ENCODE results near the gene ULK4. TPM values are rescaled to one million over a fixed set of nuclear protein-coding genes. Genes with fewer than 3 reads are reported as not detected.
"Not testable (repeated sequence)": the region's sequence is repeated elsewhere in the genome, so short reads cannot be mapped to it uniquely, and the experiment has no call there.

ULK4 gene
- total RNA-seq, 2 donors from 2014 or later = 30.5 to 31.5 TPM

- Mint-ChIP-seq H3K4me3 (no peak overlapping the region), H3K4me1 (peaks cover 3% of the 10 kb centered on the region), H3K27ac (no peak overlapping the region), H3K27me3 (no peaks in the 10 kb centered on the region), H3K36me3 (ENCODE audit: low read depth) (peaks cover 11% of the 10 kb centered on the region)
- no peak for ATAC-seq
- no peak for DNase-seq
- H3K9me3 ChIP-seq (ENCODE audit: control insufficient read depth, low read length, poor library complexity, severe bottlenecking) = no peaks in the 10 kb centered on the region
Measured at GRCh38 chr3:41701191-41701698, 260.7 kb downstream of the ULK4 start.

GRCh38 chr3:41700155-41700554, 261.7 kb downstream of the ULK4 start:
- no peak overlapping the region for H3K27ac Mint-ChIP-seq
- no peak overlapping the region for H3K4me3 Mint-ChIP-seq
- H3K4me1 Mint-ChIP-seq = peaks cover 3% of the 10 kb centered on the region
- H3K9me3 ChIP-seq (ENCODE audit: control insufficient read depth, low read length, poor library complexity, severe bottlenecking) = no peaks in the 10 kb centered on the region
- H3K27me3 Mint-ChIP-seq = no peaks in the 10 kb centered on the region
- DNase-seq (no peak), ATAC-seq (no peak)
- peaks cover 12% of the 10 kb centered on the region for H3K36me3 Mint-ChIP-seq (ENCODE audit: low read depth)

DNA sequence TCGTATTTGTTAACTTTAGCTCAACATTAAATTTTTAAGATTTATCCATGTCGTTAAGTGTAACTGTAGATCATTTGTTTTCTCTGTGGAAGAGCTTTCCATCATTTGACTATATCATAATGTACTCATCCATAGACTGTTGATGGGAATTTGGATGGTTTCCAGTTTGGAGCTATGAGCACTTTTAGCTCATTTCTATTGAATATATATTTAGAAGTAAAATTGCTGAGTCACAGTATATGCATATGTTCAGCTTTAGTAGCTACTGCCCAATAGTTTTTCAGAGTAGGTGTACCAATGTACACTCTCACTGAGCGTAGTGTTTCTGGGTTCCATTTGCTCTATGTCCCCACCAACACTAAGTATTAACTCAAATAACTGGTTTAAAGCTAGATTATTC, 263.0 kb downstream of the ULK4 start:
- ATAC-seq = no peak
- DNase-seq = no peak
- no peaks in the 10 kb centered on the region for H3K9me3 ChIP-seq (ENCODE audit: control insufficient read depth, low read length, poor library complexity, severe bottlenecking)
- Mint-ChIP-seq H3K27ac (no peak overlapping the region), H3K4me3 (no peak overlapping the region), H3K4me1 (peaks cover 3% of the 10 kb centered on the region), H3K36me3 (ENCODE audit: low read depth) (peaks cover 11% of the 10 kb centered on the region), H3K27me3 (no peaks in the 10 kb centered on the region)

DNA sequence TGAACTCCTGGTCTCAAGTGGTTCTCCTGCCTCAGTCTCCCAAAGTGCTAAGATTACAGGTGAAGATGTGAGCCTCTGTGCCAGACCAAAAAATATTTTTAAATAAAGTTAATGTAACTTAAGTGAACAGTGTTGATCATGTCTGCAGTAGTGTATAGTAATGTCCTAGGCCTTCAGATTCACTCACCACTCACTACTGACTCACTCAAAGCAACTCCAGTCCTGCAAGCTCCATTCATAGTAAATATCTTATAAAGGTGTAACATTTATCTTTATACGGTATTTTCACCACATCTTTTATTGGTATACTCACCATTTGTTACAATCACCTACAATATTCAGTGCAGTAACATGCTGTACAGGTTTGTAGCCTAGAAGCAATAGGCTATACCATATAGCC, 264.2 kb downstream of the ULK4 start:
- H3K9me3 ChIP-seq (ENCODE audit: control insufficient read depth, low read length, poor library complexity, severe bottlenecking) = no peaks in the 10 kb centered on the region
- Mint-ChIP-seq H3K4me1 (peaks cover 3% of the 10 kb centered on the region), H3K4me3 (no peak overlapping the region), H3K27ac (no peak overlapping the region), H3K36me3 (ENCODE audit: low read depth) (peaks cover 12% of the 10 kb centered on the region), H3K27me3 (no peaks in the 10 kb centered on the region)
- ATAC-seq = no peak
- no peak for DNase-seq

DNA sequence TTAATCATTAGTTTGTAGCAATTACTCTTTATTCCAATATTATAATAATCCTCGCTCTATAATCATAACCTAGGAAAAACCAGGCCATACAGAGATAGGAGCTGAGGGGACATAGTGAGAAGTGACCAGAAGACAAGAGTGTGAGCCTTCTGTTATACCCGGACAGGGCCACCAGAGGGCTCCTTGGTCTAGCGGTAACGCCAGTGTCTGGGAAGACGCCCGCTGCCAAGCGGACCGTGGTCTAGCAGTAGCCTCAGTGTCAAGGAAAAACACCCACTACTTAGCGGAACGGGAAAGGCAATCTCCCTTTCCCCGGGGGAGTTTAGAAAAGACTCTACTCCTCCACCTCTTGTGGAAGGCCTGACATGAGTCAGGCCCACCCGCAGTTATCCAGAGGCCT, 266.1 kb downstream of the ULK4 start:
- DNase-seq; ATAC-seq; H3K9me3 ChIP-seq (ENCODE audit: control insufficient read depth, low read length, poor library complexity, severe bottlenecking); H3K27me3 Mint-ChIP-seq; H3K4me1 Mint-ChIP-seq; H3K27ac Mint-ChIP-seq; H3K4me3 Mint-ChIP-seq; H3K36me3 Mint-ChIP-seq (ENCODE audit: low read depth): not testable (repeated sequence)

DNA sequence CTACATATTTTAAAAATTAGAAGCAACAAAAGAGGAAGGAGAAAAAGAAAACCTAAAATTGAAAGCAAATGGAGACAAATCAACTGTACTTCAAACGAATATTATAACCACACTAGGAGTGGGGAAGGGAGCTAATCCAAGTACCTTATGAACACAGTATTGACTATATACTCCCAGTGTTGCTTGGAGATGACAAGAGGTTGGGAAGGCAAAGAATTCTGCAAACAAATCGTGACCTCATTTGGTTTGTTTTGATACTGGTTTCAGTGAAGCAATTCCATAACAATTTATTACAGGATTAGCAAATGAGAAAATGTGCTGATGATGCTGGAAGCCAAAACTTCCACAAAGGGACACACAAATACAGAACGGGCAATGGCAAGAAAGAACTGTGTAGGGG, 268.1 kb downstream of the ULK4 start:
- Mint-ChIP-seq H3K27ac (no peak overlapping the region), H3K4me3 (no peak overlapping the region)
- no peak for DNase-seq

GRCh38 chr3:41690766-41691563, 270.9 kb downstream of the ULK4 start:
- no peak overlapping the region for H3K4me3 Mint-ChIP-seq
- no peaks in the 10 kb centered on the region for H3K27me3 Mint-ChIP-seq
- H3K9me3 ChIP-seq (ENCODE audit: control insufficient read depth, low read length, poor library complexity, severe bottlenecking) = no peaks in the 10 kb centered on the region
- DNase-seq (no peak), ATAC-seq (no peak)
- H3K36me3 Mint-ChIP-seq (ENCODE audit: low read depth) = peaks cover 5% of the 10 kb centered on the region
- H3K27ac Mint-ChIP-seq = no peak overlapping the region
- no peaks in the 10 kb centered on the region for H3K4me1 Mint-ChIP-seq

More for the DNA sequence above, 268.1 kb downstream of the ULK4 start:
- Mint-ChIP-seq H3K27me3 (no peaks in the 10 kb centered on the region), H3K36me3 (ENCODE audit: low read depth) (peaks cover 5% of the 10 kb centered on the region), H3K4me1 (no peaks in the 10 kb centered on the region)
- ATAC-seq = no peak
- no peaks in the 10 kb centered on the region for H3K9me3 ChIP-seq (ENCODE audit: control insufficient read depth, low read length, poor library complexity, severe bottlenecking)

DNA sequence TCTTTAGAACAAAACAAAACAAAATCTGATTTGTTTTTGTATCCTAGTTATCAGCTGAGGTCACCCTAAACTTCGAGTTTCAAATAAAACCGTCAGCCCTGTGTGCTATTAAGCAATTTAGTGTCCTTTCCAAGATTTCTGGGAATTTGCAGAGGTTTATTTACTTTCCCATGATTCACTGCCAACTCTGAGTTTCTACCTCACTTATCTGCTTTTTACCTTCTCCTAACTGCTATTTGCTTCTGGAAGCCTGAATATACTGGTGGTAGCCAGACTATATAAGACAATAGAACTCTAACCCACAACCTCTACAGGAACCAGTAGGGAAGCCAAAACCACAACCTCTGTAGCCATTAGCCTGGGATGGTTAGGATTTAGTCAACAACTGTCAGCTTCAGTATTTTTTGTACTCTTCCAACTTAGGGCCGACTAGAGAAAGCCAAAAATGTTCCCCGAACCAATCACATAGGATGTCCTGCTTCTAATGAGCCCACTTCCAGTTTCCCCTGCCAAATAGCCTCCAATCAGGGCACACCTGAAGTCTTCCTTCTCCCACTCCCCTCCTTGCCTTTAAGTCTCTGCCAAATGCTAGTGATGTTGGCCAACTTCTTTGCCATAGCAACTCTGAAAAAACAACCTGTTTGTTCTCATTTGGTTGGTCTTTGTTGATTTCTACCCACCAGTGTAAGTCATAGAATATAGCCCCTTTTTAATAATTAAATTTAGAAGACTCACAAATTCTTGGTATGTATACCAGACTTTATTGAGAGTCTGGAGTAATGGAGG, 273.1 kb downstream of the ULK4 start:
- no peak overlapping the region for H3K4me3 Mint-ChIP-seq
- no peak for ATAC-seq
- H3K36me3 Mint-ChIP-seq (ENCODE audit: low read depth) = peaks cover 2% of the 10 kb centered on the region
- no peaks in the 10 kb centered on the region for H3K27me3 Mint-ChIP-seq
- DNase-seq = no peak
- no peak overlapping the region for H3K27ac Mint-ChIP-seq
- H3K9me3 ChIP-seq (ENCODE audit: control insufficient read depth, low read length, poor library complexity, severe bottlenecking) = no peaks in the 10 kb centered on the region
- no peaks in the 10 kb centered on the region for H3K4me1 Mint-ChIP-seq

DNA sequence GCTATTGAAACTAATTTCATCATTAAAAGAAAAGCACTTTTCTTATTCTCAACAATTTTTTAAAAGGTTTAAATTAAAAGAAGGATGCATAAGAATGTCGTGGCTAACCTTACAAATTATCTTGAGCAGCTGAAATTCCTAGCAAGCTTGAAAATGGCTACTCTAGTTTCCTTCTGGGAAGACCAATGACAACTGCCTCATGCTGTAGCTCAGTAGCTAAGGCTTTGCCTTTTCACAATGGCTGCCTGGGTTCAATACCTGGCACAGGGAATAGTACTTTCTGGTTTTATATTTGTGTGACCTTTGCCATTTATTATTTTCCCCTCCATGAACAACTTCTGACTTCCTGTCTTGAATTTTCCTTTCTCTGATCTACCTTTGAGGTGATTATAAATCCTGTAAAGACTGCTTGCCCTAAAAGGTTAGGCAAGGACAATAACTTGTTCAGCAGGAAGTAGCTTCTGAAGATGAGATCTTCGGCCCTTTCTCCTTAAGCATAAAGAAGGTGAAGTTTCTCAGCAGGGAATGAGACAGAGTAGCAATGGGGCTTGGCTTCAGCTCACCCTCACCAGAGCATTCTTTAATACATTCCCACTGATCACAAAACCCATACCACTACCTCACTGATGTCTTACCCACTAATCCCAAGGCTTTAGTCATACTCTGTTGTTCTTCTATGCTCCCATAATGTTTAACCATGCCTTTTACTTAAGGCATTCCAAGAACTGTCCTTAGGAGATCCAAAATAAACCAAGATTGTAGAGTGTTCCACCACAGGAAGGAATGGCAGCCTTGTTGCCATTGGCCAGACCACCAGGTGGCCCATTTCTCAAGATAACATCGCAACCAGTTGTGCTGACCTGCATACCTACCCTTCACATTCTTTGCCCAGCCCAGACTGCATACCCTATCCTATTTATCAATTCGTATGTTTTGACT, 276.8 kb downstream of the ULK4 start:
- H3K36me3 Mint-ChIP-seq (ENCODE audit: low read depth) = peaks cover 3% of the 10 kb centered on the region
- no peak for DNase-seq

DNA sequence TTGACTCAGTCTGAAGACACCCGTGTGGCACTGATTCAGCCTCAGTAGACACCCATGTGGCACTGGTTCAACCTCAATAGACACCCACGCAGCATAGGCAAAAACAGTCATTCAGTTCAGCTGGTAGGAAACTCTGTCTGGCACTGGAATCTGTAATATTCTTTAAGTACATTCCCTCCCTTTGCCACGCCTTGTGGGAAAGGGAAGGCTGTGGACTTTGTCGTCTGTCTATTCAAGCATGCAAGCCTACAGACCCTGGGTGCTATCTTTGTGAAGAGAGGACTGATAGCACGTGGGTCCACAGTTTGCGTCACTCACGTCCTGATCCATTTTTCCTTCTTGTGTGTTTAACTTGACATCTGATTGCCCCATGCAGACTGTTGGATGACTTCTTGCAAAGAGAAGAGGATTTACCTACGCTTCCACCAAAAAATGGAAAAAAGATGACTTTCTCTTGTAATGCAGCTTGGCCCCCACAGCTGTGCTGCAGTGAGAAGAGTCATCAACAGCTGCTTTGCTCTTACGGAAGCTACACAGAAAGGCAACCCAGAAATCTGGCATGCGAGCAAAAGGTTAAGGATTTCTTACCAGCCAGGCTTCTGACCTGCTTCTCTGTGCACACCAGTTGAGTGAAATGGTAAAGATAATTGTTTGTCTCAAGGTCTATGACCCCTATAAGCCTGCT, 278.1 kb downstream of the ULK4 start:
- no peak for DNase-seq
- H3K9me3 ChIP-seq (ENCODE audit: control insufficient read depth, low read length, poor library complexity, severe bottlenecking) = no peaks in the 10 kb centered on the region
- Mint-ChIP-seq H3K27me3 (no peaks in the 10 kb centered on the region), H3K27ac (no peak overlapping the region), H3K4me3 (no peak overlapping the region), H3K4me1 (no peaks in the 10 kb centered on the region), H3K36me3 (ENCODE audit: low read depth) (peaks cover 3% of the 10 kb centered on the region)
- ATAC-seq = no peak

More for the DNA sequence above, 276.8 kb downstream of the ULK4 start:
- Mint-ChIP-seq H3K4me3 (no peak overlapping the region), H3K27me3 (no peaks in the 10 kb centered on the region), H3K4me1 (no peaks in the 10 kb centered on the region), H3K27ac (no peak overlapping the region)
- no peaks in the 10 kb centered on the region for H3K9me3 ChIP-seq (ENCODE audit: control insufficient read depth, low read length, poor library complexity, severe bottlenecking)
- no peak for ATAC-seq

DNA sequence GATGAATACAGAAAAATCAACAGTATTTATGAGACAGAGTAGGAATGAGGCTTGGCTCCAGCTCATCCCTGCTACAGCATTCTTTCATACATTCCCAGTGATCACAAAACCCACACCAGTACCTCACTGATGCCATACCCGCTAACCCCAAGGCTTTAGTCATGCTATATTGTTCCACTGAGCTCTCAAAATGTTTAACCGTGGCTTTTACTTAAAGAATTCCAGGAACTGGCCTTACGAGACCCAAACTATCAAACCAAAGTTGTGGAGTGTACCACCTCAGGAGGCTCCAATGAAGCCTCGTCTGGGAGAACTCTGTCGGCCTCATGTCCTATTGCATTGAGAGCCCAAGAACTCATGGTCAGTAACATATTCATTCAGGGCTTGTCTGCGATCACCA, 278.9 kb downstream of the ULK4 start:
- Mint-ChIP-seq H3K27ac (no peak overlapping the region), H3K4me1 (no peaks in the 10 kb centered on the region), H3K36me3 (ENCODE audit: low read depth) (peaks cover 3% of the 10 kb centered on the region), H3K27me3 (no peaks in the 10 kb centered on the region), H3K4me3 (no peak overlapping the region)
- DNase-seq = no peak
- H3K9me3 ChIP-seq (ENCODE audit: control insufficient read depth, low read length, poor library complexity, severe bottlenecking) = no peaks in the 10 kb centered on the region
- ATAC-seq = no peak

- H3K4me1 Mint-ChIP-seq = no peaks in the 10 kb centered on the region
Measured at GRCh38 chr3:41682382-41682781, 279.5 kb downstream of the ULK4 start.

More at GRCh38 chr3:41682382-41682781, 279.5 kb downstream of the ULK4 start:
- DNase-seq (no peak), ATAC-seq (no peak)
- Mint-ChIP-seq H3K27me3 (no peaks in the 10 kb centered on the region), H3K4me3 (no peak overlapping the region), H3K36me3 (ENCODE audit: low read depth) (peaks cover 3% of the 10 kb centered on the region), H3K27ac (no peak overlapping the region)
- no peaks in the 10 kb centered on the region for H3K9me3 ChIP-seq (ENCODE audit: control insufficient read depth, low read length, poor library complexity, severe bottlenecking)

All from T-helper 17 cell (primary cell).